Suprapubic skin (tissue), 4 donors: Measurements from ENCODE around the gene DEFB125.

Experiments used
- POLR2A ChIP-seq, 2 donors: fragments of 450-650 bp; IDR thresholded peaks; one replicate each; pipeline ENCODE4 v1.6.1; 2017; ENCODE audit warnings: antibody characterized with exemption in 2 of 2, mild to moderate bottlenecking in 2 of 2, moderate library complexity in 2 of 2
- POLR2AphosphoS5 ChIP-seq, 3 donors: sonication (generic); formaldehyde crosslinking; IDR thresholded peaks; one replicate each; pipeline ENCODE4 v1.6.1; 2017; ENCODE audit warnings: antibody characterized with exemption in 3 of 3
- TF ChIP-seq, protein P1 (sequence below), 2 donors: fragments of 200-600 bp in 1 of 2; fragments of 450-650 bp in 1 of 2; sonication (generic) in 1 of 2; IDR thresholded peaks; one replicate each; pipeline ENCODE4 v1.5.1; 2016 to 2019; ENCODE audit warnings: antibody characterized with exemption in 2 of 2, mild to moderate bottlenecking in 1 of 2, moderate library complexity in 1 of 2

DNA sequence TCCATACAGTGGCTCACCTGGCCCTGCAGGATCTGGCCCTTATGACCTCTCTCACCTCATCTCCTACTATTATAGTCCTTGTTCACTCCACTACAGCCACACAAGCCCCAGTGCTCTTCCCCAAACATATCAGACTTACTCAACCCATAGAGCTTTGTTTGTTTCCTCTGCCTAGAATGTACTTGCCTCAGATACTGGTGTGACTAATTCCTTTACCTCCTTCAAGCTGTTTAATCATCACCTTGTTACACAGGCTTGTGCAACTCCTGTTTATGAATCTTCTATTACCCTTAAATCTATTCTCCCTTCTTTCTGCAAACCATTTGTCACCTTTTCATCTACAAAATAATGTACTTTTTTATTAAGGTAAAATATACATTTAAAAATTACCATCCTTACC lies 3.2 kb downstream of the DEFB125 start:
- TF ChIP-seq, protein P1, sequence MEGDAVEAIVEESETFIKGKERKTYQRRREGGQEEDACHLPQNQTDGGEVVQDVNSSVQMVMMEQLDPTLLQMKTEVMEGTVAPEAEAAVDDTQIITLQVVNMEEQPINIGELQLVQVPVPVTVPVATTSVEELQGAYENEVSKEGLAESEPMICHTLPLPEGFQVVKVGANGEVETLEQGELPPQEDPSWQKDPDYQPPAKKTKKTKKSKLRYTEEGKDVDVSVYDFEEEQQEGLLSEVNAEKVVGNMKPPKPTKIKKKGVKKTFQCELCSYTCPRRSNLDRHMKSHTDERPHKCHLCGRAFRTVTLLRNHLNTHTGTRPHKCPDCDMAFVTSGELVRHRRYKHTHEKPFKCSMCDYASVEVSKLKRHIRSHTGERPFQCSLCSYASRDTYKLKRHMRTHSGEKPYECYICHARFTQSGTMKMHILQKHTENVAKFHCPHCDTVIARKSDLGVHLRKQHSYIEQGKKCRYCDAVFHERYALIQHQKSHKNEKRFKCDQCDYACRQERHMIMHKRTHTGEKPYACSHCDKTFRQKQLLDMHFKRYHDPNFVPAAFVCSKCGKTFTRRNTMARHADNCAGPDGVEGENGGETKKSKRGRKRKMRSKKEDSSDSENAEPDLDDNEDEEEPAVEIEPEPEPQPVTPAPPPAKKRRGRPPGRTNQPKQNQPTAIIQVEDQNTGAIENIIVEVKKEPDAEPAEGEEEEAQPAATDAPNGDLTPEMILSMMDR (IDR thresholded peaks at IDR 0.05): no peak
- TF ChIP-seq POLR2A (IDR thresholded peaks at IDR 0.05): no peak
- no peak for TF ChIP-seq POLR2AphosphoS5 (IDR thresholded peaks at IDR 0.05)
